ENCODE measurements around the gene CMTM8. TPM values are rescaled to one million over a fixed set of nuclear protein-coding genes. Genes with fewer than 3 reads are reported as not detected.
A peak's percentile ranks its signal among the peaks of the same experiment; 100 is the strongest.

Gene CMTM8
- total and polyA plus RNA-seq, 4 donors, result 0.89 to 4.6 (median 2.8) TPM

- Histone ChIP-seq H3K27me3 (ENCODE audit: control insufficient read depth, insufficient read depth, low read length) (no peaks in the 10 kb centered on the region), H3K36me3 (ENCODE audit: control insufficient read depth, insufficient read depth, low read length) (no peaks in the 10 kb centered on the region), H3K9me3 (ENCODE audit: control insufficient read depth, insufficient read depth, low read length) (no peaks in the 10 kb centered on the region), H3K4me3 (ENCODE audit: low read depth, low read length) (no peak overlapping the region), H3K4me1 (ENCODE audit: control insufficient read depth, insufficient read depth, low read length) (peaks cover 3% of the 10 kb centered on the region), H3K27ac (ENCODE audit: low read depth, low read length) (no peak overlapping the region)
- DNase-seq (ENCODE audit: low read depth in 4 of 6, low spot score in 6 of 6), result no peak
- 85% methylated on average over 6 of the region's 10 CpGs for WGBS (ENCODE audit: insufficient coverage)
Observed at GRCh38 chr3:32200992-32201758, 37.3 kb upstream of the CMTM8 start.

GRCh38 chr3:32202496-32202895 lies 36.0 kb upstream of the CMTM8 start:
- no peak for DNase-seq (ENCODE audit: low read depth in 4 of 6, low spot score in 6 of 6)
- Histone ChIP-seq H3K27me3 (ENCODE audit: control insufficient read depth, insufficient read depth, low read length) (no peaks in the 10 kb centered on the region), H3K27ac (ENCODE audit: low read depth, low read length) (no peak overlapping the region), H3K36me3 (ENCODE audit: control insufficient read depth, insufficient read depth, low read length) (no peaks in the 10 kb centered on the region), H3K4me3 (ENCODE audit: low read depth, low read length) (no peak overlapping the region), H3K9me3 (ENCODE audit: control insufficient read depth, insufficient read depth, low read length) (no peaks in the 10 kb centered on the region), H3K4me1 (ENCODE audit: control insufficient read depth, insufficient read depth, low read length) (peaks cover 3% of the 10 kb centered on the region)
- no CpG with 5 or more reads among the region's 1 CpG for WGBS (ENCODE audit: insufficient coverage)

GRCh38 chr3:32203854-32204253 lies 34.6 kb upstream of the CMTM8 start:
- Histone ChIP-seq H3K4me1 (ENCODE audit: control insufficient read depth, insufficient read depth, low read length) (peaks cover 3% of the 10 kb centered on the region), H3K27ac (ENCODE audit: low read depth, low read length) (no peak overlapping the region), H3K27me3 (ENCODE audit: control insufficient read depth, insufficient read depth, low read length) (no peaks in the 10 kb centered on the region), H3K36me3 (ENCODE audit: control insufficient read depth, insufficient read depth, low read length) (no peaks in the 10 kb centered on the region), H3K9me3 (ENCODE audit: control insufficient read depth, insufficient read depth, low read length) (no peaks in the 10 kb centered on the region), H3K4me3 (ENCODE audit: low read depth, low read length) (no peak overlapping the region)
- no peak for DNase-seq (ENCODE audit: low read depth in 4 of 6, low spot score in 6 of 6)

- Histone ChIP-seq H3K4me1 (ENCODE audit: control insufficient read depth, insufficient read depth, low read length) (no peaks in the 10 kb centered on the region), H3K36me3 (ENCODE audit: control insufficient read depth, insufficient read depth, low read length) (no peaks in the 10 kb centered on the region), H3K27ac (ENCODE audit: low read depth, low read length) (no peak overlapping the region), H3K4me3 (ENCODE audit: low read depth, low read length) (no peak overlapping the region), H3K27me3 (ENCODE audit: control insufficient read depth, insufficient read depth, low read length) (no peaks in the 10 kb centered on the region), H3K9me3 (ENCODE audit: control insufficient read depth, insufficient read depth, low read length) (no peaks in the 10 kb centered on the region)
- no peak for DNase-seq (ENCODE audit: low read depth in 4 of 6, low spot score in 6 of 6)
- 100% methylated on average over 2 of the region's 4 CpGs for WGBS (ENCODE audit: insufficient coverage)
Observed at GRCh38 chr3:32208447-32208846, 30.0 kb upstream of the CMTM8 start.

- Histone ChIP-seq H3K27me3 (ENCODE audit: control insufficient read depth, insufficient read depth, low read length) (no peaks in the 10 kb centered on the region), H3K27ac (ENCODE audit: low read depth, low read length) (no peak overlapping the region), H3K9me3 (ENCODE audit: control insufficient read depth, insufficient read depth, low read length) (no peaks in the 10 kb centered on the region), H3K4me1 (ENCODE audit: control insufficient read depth, insufficient read depth, low read length) (no peaks in the 10 kb centered on the region), H3K4me3 (ENCODE audit: low read depth, low read length) (no peak overlapping the region), H3K36me3 (ENCODE audit: control insufficient read depth, insufficient read depth, low read length) (no peaks in the 10 kb centered on the region)
- DNase-seq (ENCODE audit: low read depth in 4 of 6, low spot score in 6 of 6), result no peak
- WGBS (ENCODE audit: insufficient coverage), result no CpG with 5 or more reads among the region's 2 CpGs
Observed at GRCh38 chr3:32215185-32215584, 23.3 kb upstream of the CMTM8 start.

GRCh38 chr3:32216172-32216783 lies 22.2 kb upstream of the CMTM8 start:
- Histone ChIP-seq H3K4me1 (ENCODE audit: control insufficient read depth, insufficient read depth, low read length) (no peaks in the 10 kb centered on the region), H3K27ac (ENCODE audit: low read depth, low read length) (no peak overlapping the region), H3K36me3 (ENCODE audit: control insufficient read depth, insufficient read depth, low read length) (no peaks in the 10 kb centered on the region), H3K9me3 (ENCODE audit: control insufficient read depth, insufficient read depth, low read length) (no peaks in the 10 kb centered on the region), H3K27me3 (ENCODE audit: control insufficient read depth, insufficient read depth, low read length) (no peaks in the 10 kb centered on the region), H3K4me3 (ENCODE audit: low read depth, low read length) (no peak overlapping the region)
- DNase-seq (ENCODE audit: low read depth in 4 of 6, low spot score in 6 of 6), result peak in 1 of 6 donors; percentile 27
- 8% methylated on average over 2 of the region's 10 CpGs for WGBS (ENCODE audit: insufficient coverage)

GRCh38 chr3:32217339-32217738 lies 21.1 kb upstream of the CMTM8 start:
- no peak overlapping the region for H3K27ac ChIP-seq (ENCODE audit: low read depth, low read length)
- 85% methylated on average over 2 of the region's 2 CpGs for WGBS (ENCODE audit: insufficient coverage)
- H3K36me3 ChIP-seq (ENCODE audit: control insufficient read depth, insufficient read depth, low read length), result no peaks in the 10 kb centered on the region
- H3K9me3 ChIP-seq (ENCODE audit: control insufficient read depth, insufficient read depth, low read length), result no peaks in the 10 kb centered on the region
- no peak for DNase-seq (ENCODE audit: low read depth in 4 of 6, low spot score in 6 of 6)
- H3K4me1 ChIP-seq (ENCODE audit: control insufficient read depth, insufficient read depth, low read length), result no peaks in the 10 kb centered on the region
- no peak overlapping the region for H3K4me3 ChIP-seq (ENCODE audit: low read depth, low read length)
- H3K27me3 ChIP-seq (ENCODE audit: control insufficient read depth, insufficient read depth, low read length), result no peaks in the 10 kb centered on the region

GRCh38 chr3:32219537-32219936 lies 18.9 kb upstream of the CMTM8 start:
- no peaks in the 10 kb centered on the region for H3K4me1 ChIP-seq (ENCODE audit: control insufficient read depth, insufficient read depth, low read length)
- no peaks in the 10 kb centered on the region for H3K36me3 ChIP-seq (ENCODE audit: control insufficient read depth, insufficient read depth, low read length)
- H3K9me3 ChIP-seq (ENCODE audit: control insufficient read depth, insufficient read depth, low read length), result no peaks in the 10 kb centered on the region
- no peak overlapping the region for H3K27ac ChIP-seq (ENCODE audit: low read depth, low read length)
- WGBS (ENCODE audit: insufficient coverage), result 0% methylated on average over 1 of the region's 4 CpGs
- no peak for DNase-seq (ENCODE audit: low read depth in 4 of 6, low spot score in 6 of 6)
- no peaks in the 10 kb centered on the region for H3K27me3 ChIP-seq (ENCODE audit: control insufficient read depth, insufficient read depth, low read length)
- no peak overlapping the region for H3K4me3 ChIP-seq (ENCODE audit: low read depth, low read length)

GRCh38 chr3:32220006-32220405 lies 18.5 kb upstream of the CMTM8 start:
- Histone ChIP-seq H3K4me1 (ENCODE audit: control insufficient read depth, insufficient read depth, low read length) (no peaks in the 10 kb centered on the region), H3K4me3 (ENCODE audit: low read depth, low read length) (no peak overlapping the region), H3K36me3 (ENCODE audit: control insufficient read depth, insufficient read depth, low read length) (no peaks in the 10 kb centered on the region), H3K27ac (ENCODE audit: low read depth, low read length) (no peak overlapping the region), H3K9me3 (ENCODE audit: control insufficient read depth, insufficient read depth, low read length) (no peaks in the 10 kb centered on the region), H3K27me3 (ENCODE audit: control insufficient read depth, insufficient read depth, low read length) (no peaks in the 10 kb centered on the region)
- no peak for DNase-seq (ENCODE audit: low read depth in 4 of 6, low spot score in 6 of 6)
- WGBS (ENCODE audit: insufficient coverage), result no CpG with 5 or more reads among the region's 1 CpG

GRCh38 chr3:32222950-32223349 lies 15.5 kb upstream of the CMTM8 start:
- Histone ChIP-seq H3K4me1 (ENCODE audit: control insufficient read depth, insufficient read depth, low read length) (no peaks in the 10 kb centered on the region), H3K4me3 (ENCODE audit: low read depth, low read length) (no peak overlapping the region), H3K36me3 (ENCODE audit: control insufficient read depth, insufficient read depth, low read length) (no peaks in the 10 kb centered on the region), H3K27ac (ENCODE audit: low read depth, low read length) (no peak overlapping the region), H3K27me3 (ENCODE audit: control insufficient read depth, insufficient read depth, low read length) (no peaks in the 10 kb centered on the region), H3K9me3 (ENCODE audit: control insufficient read depth, insufficient read depth, low read length) (no peaks in the 10 kb centered on the region)
- no peak for DNase-seq (ENCODE audit: low read depth in 4 of 6, low spot score in 6 of 6)
- 100% methylated on average over 2 of the region's 3 CpGs for WGBS (ENCODE audit: insufficient coverage)

Data from spinal cord (tissue), 10 donors.